Right ventricle myocardium inferior (tissue), 1 donor: Measurements from ENCODE around the gene OBSL1. TPM values are rescaled to one million over a fixed set of nuclear protein-coding genes. Genes with fewer than 3 reads are reported as not detected.

Experiments used
- ATAC-seq: fragments of 200-7000 bp; cut with Tn5 transposase; one replicate; pipeline ENCODE4 v1.9.1; 2020; ENCODE audit warnings: mild to moderate bottlenecking, moderate library complexity
- DNase-seq: peaks from one replicate; pipeline ENCODE4 v3.0.0; 2021; ENCODE audit errors: missing footprints
- intact Hi-C: fragments of 100-400 bp; cut with DNase I; formaldehyde crosslinking; loops from one replicate; pipeline ENCODE4 v1.11.0; 2022
- total RNA-seq: library from RNA; stranded (reverse); fragmentation: NEBNext Ultra II Directional; extraction: Animal tissue kit (Norgen Biotek cat#: 25700); gene quantifications from one replicate; pipeline ENCODE4 v1.2.1, GENCODE V29; 2021
- donor health status: DM: no; HTN: yes; CAD: no; lungs with severe emphysema.

The OBSL1 gene
- total RNA-seq, 1 donor from 2014 or later: 158 TPM

DNA sequence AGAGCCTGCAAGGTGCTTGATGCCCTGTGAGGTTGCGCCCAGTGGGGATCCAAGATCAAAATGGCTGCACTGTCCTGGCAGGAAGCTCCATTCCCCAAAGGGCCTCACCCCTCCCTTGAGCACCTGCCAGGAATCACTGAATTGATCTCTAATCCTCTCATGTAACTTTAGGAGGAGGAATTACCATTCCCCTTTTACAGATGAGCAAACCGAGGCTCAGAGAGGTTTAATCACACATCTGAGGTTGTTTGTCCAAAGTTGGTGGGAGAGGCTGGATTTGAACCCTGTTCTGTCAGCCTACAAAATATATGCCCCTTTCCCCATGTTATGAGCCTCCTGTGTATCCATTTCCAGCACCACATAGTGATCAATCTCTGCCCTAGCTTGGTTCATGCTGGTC, 46.5 kb downstream of the OBSL1 start:
- ATAC-seq (no peak), DNase-seq (no peak)
- intact Hi-C loops: no loop called here

- DNase-seq: no peak
- intact Hi-C loops: no loop called here
- no peak for ATAC-seq
Observed at GRCh38 chr2:219523031-219523671, 48.2 kb downstream of the OBSL1 start.

GRCh38 chr2:219522111-219523030, 49.0 kb downstream of the OBSL1 start:
- ATAC-seq (no peak), DNase-seq (no peak)
- intact Hi-C loops: no loop called here

DNA sequence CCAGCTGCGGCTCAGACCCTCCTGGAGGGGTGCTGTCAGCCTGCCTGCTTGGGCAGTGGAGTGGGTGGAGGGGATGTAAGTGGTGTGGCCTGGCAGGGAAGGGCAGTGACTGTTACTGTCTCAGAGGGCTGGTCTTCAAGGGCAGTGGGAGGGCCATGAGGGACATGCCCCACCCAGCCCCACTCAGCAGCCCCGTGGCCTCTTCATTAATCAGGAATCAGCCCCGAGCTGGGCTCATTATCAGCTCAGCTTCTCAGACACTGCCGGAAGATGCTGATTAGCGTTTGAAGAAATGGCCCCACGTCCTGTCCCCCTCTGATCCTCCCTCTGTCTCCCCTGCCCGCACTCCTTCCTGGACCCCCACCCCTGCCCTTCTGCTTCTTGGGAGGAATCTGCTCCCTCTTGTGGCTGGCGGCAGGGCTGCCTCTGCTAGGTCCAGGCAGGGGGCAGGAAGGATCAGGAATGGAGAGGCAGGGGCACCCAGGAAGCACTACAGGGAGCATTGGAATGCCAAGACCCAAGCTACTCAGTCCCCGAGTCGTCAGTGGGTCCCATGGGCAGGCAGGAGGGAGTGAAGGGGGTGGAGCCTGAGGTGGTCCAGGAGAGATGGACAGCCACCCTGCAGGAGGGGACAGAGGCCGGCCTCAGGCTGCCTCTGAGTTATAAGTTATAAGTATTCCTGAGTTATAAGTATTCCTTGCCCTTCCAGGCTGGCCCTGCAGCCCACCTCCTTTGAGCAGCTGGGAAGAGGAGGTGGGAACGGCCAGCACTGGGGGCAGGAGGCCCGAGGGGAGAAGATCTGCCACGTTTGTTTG, 50.1 kb downstream of the OBSL1 start:
- intact Hi-C loops: no loop called here
- no peak for DNase-seq
- ATAC-seq: peak; percentile 41

GRCh38 chr2:219520079-219520478, 51.3 kb downstream of the OBSL1 start:
- no peak for ATAC-seq
- intact Hi-C loops: no loop called here
- DNase-seq: no peak

DNA sequence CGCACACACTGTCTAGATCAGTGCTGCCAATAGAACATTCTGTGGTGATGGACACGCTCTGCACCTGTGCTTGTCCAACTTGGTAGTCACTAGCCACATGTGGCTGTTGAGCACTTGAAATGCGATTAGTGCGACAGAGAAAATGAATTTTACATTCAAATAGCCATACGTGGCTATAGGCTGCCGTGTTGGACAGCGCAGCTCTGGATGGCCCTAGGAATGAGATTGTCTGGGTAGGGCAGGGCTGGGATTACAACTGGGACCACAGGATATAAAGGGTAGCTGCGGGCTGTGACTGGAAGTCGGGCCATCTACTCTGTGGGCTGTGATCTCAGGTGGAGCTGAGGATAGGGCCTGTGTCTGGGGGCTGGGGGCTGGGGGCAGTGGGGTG, 51.8 kb downstream of the OBSL1 start:
- DNase-seq (no peak), ATAC-seq (peak; percentile 14)
- intact Hi-C loops: no loop called here

DNA sequence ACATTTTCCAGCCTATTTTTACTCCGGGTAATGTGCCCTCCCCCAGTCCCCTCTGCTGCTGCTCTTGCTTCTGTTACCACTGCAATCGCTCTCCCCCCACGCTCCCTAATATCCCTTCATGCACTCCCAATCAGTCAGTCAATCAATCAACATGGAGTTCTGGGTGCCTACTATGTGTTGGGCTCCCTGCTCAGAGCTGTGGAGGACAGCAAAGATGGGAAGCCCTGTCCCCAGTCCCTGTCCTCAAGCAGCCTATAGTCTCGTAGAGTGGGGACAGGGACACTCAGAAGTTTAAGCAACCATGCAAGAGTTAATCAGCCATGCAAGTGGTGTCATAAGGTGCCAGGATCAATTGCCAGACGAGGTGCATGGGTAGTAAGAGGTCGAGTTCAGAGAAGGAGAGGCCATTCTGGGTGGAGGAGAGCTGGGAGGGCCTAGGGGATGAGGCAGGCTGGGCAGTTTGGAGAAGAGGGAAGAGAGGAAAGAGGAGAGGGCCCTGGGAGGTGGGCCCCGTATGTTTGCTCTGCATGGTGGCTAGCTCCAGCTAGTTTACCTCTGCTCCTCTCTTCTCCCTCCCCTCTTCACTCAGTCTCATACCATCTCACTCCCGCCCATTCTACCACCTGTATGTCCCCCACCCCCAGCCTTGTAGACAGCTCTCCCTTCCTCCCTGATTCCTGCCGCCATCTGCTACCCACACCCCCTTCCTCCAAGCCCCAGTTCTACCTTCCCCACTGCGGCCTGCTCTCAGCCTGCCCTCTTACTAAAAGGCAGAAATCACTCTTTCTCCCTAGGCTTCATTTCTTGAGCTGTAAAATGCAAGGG, 53.2 kb downstream of the OBSL1 start:
- ATAC-seq (no peak), DNase-seq (no peak)
- intact Hi-C loops: no loop called here

GRCh38 chr2:219516888-219517287, 54.5 kb downstream of the OBSL1 start:
- DNase-seq (no peak), ATAC-seq (no peak)
- intact Hi-C loops: no loop called here

- ATAC-seq: no peak
- intact Hi-C loops: no loop called here
- no peak for DNase-seq
Observed at GRCh38 chr2:219515874-219516629, 55.3 kb downstream of the OBSL1 start.

DNA sequence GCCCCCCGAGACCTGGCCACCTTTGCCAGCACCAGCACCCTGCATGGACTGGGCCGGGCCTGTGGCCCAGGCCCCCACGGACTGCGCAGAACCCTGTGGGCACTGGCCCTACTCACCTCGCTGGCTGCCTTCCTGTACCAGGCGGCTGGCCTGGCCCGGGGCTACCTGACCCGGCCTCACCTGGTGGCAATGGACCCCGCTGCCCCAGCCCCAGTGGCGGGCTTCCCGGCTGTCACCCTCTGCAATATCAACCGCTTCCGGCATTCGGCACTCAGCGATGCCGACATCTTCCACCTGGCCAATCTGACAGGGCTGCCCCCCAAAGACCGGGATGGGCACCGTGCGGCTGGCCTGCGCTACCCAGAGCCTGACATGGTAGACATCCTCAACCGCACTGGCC, 56.5 kb downstream of the OBSL1 start:
- ATAC-seq: no peak
- no peak for DNase-seq
- intact Hi-C loops: no loop called here

DNA sequence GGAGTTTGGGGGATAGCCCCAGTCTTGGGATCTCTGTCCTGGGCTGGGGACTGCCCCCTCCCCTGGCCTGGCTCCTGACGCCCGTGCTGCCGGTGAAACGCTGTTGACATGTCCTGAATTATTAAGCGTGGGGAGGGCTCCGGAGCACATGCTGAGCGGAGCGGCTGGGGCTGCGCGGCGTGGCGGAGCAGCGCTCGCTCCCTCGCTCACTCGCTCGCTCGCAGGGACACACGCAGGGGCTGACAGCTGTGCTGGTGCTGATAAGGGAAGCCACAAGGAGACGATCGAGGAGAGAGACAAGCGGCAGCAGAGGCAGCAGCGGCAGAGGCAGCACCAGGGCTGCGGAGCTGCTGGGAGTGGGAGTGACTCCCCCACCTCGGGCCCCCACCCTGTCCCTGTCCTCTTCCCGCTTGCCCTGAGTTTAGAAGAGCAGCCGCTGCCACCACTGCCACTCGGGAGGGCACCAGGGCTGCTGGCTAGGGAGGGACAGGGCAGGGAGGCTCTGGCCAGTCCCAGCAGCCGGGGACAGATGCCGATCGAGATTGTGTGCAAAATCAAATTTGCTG, 57.1 kb downstream of the OBSL1 start, which contains the start of gene ASIC4:
Gene ASIC4, plus strand, starts transcription at position 287 of the 566 bp plus-strand sequence. Its CDS starts 243 bp downstream, at position 530.
- peak; percentile 12 for ATAC-seq
- intact Hi-C loops: no loop called here

DNA sequence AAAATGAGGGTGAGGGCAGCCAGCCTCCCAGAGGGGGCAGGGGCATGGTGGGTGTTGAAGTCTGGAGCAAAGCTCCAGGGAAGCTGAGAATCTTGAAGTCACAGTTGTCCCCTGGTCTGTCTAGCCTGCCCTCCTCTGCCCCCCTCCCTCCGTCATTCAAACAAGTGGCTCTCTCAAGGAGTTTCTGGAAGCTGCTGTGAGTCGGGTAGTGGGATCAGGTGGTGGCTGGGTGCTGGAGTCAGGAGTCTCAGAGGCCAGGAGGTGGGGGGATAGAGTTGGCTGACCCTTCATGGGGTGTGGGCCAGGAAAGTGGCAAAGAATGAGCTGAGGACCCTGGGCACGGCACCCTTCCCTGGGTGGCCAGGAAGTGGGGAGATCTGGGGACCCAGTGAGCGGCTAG, 57.6 kb downstream of the OBSL1 start:
- intact Hi-C loops: no loop called here
- DNase-seq (no peak), ATAC-seq (no peak)

More for the DNA sequence above, 57.1 kb downstream of the OBSL1 start, which contains the start of gene ASIC4:
- no peak for DNase-seq

DNA sequence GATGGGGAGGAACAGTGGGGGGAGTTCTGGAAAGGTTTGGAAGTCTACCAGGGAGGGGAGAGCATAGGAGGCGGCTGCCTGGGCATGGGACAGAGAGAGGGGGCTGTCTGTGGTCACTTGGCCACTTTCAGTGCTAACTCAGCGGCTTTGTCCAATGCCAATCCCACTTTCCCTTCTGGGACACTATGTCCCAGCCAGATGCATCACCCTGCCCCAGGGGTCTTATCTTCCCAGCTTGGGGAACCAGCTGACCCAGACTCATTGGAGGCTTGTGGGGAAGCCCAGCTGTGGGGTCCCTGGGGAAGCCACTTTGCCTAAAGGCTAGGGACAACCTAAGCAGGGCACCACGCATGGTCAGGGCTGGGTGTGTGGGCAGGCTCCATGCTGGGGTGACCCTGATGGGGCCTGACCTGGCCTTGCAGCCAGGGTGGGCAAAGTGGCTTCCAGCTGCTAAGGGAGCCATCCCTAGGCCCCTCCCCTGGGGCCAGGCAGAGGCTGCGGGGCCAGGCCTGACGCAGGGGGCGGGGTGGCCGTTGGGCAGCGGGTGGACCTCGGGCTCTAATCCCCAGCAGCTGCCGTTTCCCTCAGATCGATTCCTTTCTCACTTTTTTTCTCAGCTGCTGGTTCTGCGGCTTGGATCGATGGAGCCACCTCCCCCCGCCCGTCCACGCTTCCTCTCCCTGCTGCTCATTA, 58.7 kb downstream of the OBSL1 start:
- ATAC-seq (no peak), DNase-seq (no peak)
- intact Hi-C loops: no loop called here

DNA sequence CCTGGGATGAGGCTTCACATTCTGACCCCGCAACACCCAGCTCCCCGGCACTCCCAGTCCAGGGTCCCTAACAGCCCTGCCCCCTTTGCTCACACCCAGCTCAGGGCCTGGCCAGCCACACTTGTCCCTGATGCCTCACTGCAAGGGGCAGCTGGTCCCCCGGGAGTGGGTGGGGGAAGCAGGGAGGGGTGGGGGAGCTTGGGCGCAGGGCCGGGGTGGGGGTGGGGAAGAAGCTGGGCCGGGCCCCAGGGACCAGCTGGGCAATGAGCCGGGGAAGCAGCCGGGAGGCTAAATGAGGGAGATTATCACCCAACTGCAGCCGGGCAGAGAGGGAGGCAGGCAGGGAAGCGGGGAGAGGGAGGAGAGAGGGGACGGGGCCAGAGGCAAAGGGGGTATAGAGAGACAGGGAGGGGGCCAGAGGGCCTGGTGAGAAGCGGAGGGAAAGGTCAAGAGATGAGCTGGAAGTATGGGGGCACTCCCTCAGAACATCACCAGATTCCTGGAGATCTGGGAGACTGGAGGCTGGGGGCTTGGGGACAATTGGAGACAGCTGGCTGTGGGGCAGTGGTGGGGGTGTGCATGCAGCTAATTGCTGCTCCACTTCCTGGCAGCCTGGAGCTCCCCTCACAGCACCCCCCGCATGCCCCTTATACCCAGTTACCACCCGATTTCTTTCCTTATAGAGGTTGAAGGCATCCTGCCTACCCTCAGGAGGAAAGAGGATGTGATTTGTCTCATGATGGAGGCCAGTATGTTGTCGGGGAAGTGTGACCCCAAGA, 59.6 kb downstream of the OBSL1 start:
- no peak for DNase-seq
- no peak for ATAC-seq
- intact Hi-C loops: no loop called here

- no peak for DNase-seq
- ATAC-seq: no peak
- intact Hi-C loops: no loop called here
Observed at GRCh38 chr2:219510512-219511135, 60.7 kb downstream of the OBSL1 start.
